ENCODE data around the gene UQCRH. TPM values are rescaled to one million over a fixed set of nuclear protein-coding genes. Genes with fewer than 3 reads are reported as not detected.

The UQCRH gene
- total and polyA plus RNA-seq, 2 of the 8 experiments (the other 6 are each of a cell fraction or from before 2014, with no cell fraction given): 626 to 1,112 TPM

DNA sequence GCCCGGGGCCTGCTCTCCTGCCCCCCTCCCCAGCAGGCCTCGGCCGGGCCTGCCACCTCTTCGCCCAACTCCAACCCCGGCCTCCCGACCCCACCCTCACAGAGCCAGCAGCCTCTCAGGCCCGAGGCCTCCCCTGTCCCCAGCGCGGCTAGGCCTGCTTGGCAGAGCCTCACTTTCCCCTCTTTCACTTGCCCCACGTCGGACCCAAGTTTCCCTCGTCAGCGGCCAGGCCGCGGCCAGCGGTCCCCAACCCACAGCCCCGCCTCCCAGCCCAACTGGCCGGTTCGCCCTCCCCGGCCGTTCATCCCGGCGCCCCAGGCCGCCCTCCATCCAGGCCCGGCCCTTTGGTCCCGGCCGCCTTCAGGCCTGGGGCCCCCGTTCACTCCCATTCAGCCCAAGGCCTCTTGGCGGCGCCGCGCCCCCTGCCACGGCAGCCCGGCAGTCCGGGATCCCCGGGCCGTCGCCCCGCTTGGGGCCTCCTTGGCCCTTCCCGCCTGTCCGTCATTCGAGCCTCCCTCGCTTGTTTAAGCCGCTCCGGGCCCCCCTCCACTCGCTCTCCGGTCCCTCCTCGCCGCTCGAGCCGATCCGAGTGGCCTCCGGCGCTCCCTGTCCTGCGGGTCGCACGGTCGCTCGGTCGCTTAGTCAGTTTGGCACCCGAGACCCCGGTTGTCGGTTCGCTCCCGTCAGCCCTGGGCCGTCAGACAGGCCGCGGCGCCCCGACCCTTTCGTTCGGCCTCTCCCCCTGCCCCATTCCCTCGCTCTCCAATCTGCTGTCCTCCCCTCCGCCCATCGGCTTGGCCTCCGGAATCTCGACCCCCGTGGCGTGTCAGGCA is 1.5 kb upstream of the UQCRH start (continued):
- TF ChIP-seq, protein P1, sequence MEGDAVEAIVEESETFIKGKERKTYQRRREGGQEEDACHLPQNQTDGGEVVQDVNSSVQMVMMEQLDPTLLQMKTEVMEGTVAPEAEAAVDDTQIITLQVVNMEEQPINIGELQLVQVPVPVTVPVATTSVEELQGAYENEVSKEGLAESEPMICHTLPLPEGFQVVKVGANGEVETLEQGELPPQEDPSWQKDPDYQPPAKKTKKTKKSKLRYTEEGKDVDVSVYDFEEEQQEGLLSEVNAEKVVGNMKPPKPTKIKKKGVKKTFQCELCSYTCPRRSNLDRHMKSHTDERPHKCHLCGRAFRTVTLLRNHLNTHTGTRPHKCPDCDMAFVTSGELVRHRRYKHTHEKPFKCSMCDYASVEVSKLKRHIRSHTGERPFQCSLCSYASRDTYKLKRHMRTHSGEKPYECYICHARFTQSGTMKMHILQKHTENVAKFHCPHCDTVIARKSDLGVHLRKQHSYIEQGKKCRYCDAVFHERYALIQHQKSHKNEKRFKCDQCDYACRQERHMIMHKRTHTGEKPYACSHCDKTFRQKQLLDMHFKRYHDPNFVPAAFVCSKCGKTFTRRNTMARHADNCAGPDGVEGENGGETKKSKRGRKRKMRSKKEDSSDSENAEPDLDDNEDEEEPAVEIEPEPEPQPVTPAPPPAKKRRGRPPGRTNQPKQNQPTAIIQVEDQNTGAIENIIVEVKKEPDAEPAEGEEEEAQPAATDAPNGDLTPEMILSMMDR (IDR thresholded peaks at IDR 0.05; ENCODE audit: control extremely low read depth in 1 of 3, insufficient read depth in 1 of 3, low read depth in 1 of 3, low read length in 3 of 3): peak in 2 of 3 experiments; percentile 11 to 28; a peak in 3 of 4 replicates
- TF ChIP-seq SIN3A (conservative IDR thresholded peaks at IDR 0.05 in 1 of 2, IDR thresholded peaks at IDR 0.05 in 1 of 2; ENCODE audit: low read depth in 1 of 2, low read length in 2 of 2) (peak; percentile 1 to 25; a peak in 1 of 4 replicates), KDM4A (IDR thresholded peaks at IDR 0.05; ENCODE audit: low read depth, low read length, severe bottlenecking) (peak; percentile 53), NANOG (IDR thresholded peaks at IDR 0.05; ENCODE audit: insufficient read depth, low read depth, low read length, poor library complexity, severe bottlenecking) (peak; percentile 11), SRF (IDR thresholded peaks at IDR 0.05; ENCODE audit: low read depth, low read length) (no peak)
